ENCODE data around the gene TIMM13. TPM values are rescaled to one million over a fixed set of nuclear protein-coding genes. Genes with fewer than 3 reads are reported as not detected.

The TIMM13 gene
- total RNA-seq, 1 donor from 2014 or later: 91.5 TPM

GRCh38 chr19:2440515-2440914 lies 13.1 kb upstream of the TIMM13 start:
- H3K4me3 Mint-ChIP-seq (ENCODE audit: unreplicated experiment): no peak overlapping the region

GRCh38 chr19:2438178-2438577 lies 10.8 kb upstream of the TIMM13 start:
- H3K27ac Mint-ChIP-seq (ENCODE audit: unreplicated experiment): no peak overlapping the region
- H3K4me3 Mint-ChIP-seq (ENCODE audit: unreplicated experiment): no peak overlapping the region
- H3K27me3 Mint-ChIP-seq (ENCODE audit: unreplicated experiment): peaks cover 9% of the 10 kb centered on the region
- TF ChIP-seq, protein P1, sequence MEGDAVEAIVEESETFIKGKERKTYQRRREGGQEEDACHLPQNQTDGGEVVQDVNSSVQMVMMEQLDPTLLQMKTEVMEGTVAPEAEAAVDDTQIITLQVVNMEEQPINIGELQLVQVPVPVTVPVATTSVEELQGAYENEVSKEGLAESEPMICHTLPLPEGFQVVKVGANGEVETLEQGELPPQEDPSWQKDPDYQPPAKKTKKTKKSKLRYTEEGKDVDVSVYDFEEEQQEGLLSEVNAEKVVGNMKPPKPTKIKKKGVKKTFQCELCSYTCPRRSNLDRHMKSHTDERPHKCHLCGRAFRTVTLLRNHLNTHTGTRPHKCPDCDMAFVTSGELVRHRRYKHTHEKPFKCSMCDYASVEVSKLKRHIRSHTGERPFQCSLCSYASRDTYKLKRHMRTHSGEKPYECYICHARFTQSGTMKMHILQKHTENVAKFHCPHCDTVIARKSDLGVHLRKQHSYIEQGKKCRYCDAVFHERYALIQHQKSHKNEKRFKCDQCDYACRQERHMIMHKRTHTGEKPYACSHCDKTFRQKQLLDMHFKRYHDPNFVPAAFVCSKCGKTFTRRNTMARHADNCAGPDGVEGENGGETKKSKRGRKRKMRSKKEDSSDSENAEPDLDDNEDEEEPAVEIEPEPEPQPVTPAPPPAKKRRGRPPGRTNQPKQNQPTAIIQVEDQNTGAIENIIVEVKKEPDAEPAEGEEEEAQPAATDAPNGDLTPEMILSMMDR (IDR thresholded peaks at IDR 0.05; ENCODE audit: partially characterized antibody, unreplicated experiment): no peak
- no peak for DNase-seq
- H3K4me1 Mint-ChIP-seq (ENCODE audit: low read depth, unreplicated experiment): no peaks in the 10 kb centered on the region
- no peaks in the 10 kb centered on the region for H3K36me3 Mint-ChIP-seq (ENCODE audit: unreplicated experiment)
- peaks cover 2% of the 10 kb centered on the region for H3K9me3 Mint-ChIP-seq (ENCODE audit: unreplicated experiment)

More at GRCh38 chr19:2440515-2440914, 13.1 kb upstream of the TIMM13 start:
- H3K9me3 Mint-ChIP-seq (ENCODE audit: unreplicated experiment): peaks cover 2% of the 10 kb centered on the region
- peaks cover 5% of the 10 kb centered on the region for H3K4me1 Mint-ChIP-seq (ENCODE audit: low read depth, unreplicated experiment)
- H3K36me3 Mint-ChIP-seq (ENCODE audit: unreplicated experiment): no peaks in the 10 kb centered on the region
- DNase-seq: no peak
- peaks cover 11% of the 10 kb centered on the region for H3K27me3 Mint-ChIP-seq (ENCODE audit: unreplicated experiment)
- peak overlapping the region; percentile 5 for H3K27ac Mint-ChIP-seq (ENCODE audit: unreplicated experiment)
- TF ChIP-seq, protein P1 (IDR thresholded peaks at IDR 0.05; ENCODE audit: partially characterized antibody, unreplicated experiment): no peak

DNA sequence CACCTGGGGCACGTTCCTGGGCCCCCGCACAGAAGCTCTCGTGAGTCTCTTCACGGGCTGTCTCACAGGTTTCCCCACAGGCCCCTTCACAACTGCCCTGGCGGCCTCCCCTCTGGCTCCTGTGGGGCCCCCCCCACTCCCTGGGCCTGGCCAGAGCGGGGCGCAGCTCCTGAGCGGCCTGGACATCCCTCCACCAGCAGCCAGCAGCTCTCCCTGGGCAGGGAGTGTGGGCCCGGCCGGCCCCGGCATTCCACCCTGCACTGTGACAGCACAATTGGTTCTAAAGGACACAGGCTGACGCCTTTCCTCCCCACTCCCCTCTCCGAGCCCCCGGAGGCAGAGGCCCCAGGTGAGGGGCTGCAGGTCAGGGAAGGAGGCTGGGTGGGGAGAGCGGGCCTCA lies 9.5 kb upstream of the TIMM13 start:
- H3K4me3 Mint-ChIP-seq (ENCODE audit: unreplicated experiment): no peak overlapping the region
- no peak overlapping the region for H3K27ac Mint-ChIP-seq (ENCODE audit: unreplicated experiment)
- TF ChIP-seq, protein P1 (IDR thresholded peaks at IDR 0.05; ENCODE audit: partially characterized antibody, unreplicated experiment): no peak
- no peak for DNase-seq
- no peaks in the 10 kb centered on the region for H3K4me1 Mint-ChIP-seq (ENCODE audit: low read depth, unreplicated experiment)
- H3K27me3 Mint-ChIP-seq (ENCODE audit: unreplicated experiment): peaks cover 9% of the 10 kb centered on the region
- no peaks in the 10 kb centered on the region for H3K36me3 Mint-ChIP-seq (ENCODE audit: unreplicated experiment)
- H3K9me3 Mint-ChIP-seq (ENCODE audit: unreplicated experiment): peaks cover 2% of the 10 kb centered on the region

DNA sequence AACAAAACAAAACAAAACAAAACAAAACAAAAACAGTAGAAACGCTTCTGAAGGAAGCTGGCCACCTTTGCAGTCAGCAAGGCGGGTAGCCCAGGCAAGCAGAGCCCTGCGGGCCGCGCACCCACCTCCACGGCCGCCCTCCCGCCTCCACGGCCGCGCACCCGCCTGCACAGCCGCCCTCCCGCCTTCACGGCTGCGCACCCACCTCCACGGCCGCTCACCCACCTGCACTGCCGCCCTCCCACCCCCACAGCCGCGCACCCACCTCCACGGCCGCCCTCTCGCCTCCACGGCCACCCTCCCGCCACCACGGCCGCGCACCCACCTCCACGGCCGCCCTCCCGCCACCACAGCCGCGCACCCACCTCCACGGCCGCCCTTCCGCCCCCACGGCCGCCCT lies 9.0 kb upstream of the TIMM13 start:
- no peaks in the 10 kb centered on the region for H3K4me1 Mint-ChIP-seq (ENCODE audit: low read depth, unreplicated experiment)
- peaks cover 2% of the 10 kb centered on the region for H3K9me3 Mint-ChIP-seq (ENCODE audit: unreplicated experiment)
- no peaks in the 10 kb centered on the region for H3K36me3 Mint-ChIP-seq (ENCODE audit: unreplicated experiment)
- TF ChIP-seq, protein P1 (IDR thresholded peaks at IDR 0.05; ENCODE audit: partially characterized antibody, unreplicated experiment): no peak
- DNase-seq: no peak
- H3K27me3 Mint-ChIP-seq (ENCODE audit: unreplicated experiment): peaks cover 9% of the 10 kb centered on the region
- H3K4me3 Mint-ChIP-seq (ENCODE audit: unreplicated experiment): no peak overlapping the region
- no peak overlapping the region for H3K27ac Mint-ChIP-seq (ENCODE audit: unreplicated experiment)

DNA sequence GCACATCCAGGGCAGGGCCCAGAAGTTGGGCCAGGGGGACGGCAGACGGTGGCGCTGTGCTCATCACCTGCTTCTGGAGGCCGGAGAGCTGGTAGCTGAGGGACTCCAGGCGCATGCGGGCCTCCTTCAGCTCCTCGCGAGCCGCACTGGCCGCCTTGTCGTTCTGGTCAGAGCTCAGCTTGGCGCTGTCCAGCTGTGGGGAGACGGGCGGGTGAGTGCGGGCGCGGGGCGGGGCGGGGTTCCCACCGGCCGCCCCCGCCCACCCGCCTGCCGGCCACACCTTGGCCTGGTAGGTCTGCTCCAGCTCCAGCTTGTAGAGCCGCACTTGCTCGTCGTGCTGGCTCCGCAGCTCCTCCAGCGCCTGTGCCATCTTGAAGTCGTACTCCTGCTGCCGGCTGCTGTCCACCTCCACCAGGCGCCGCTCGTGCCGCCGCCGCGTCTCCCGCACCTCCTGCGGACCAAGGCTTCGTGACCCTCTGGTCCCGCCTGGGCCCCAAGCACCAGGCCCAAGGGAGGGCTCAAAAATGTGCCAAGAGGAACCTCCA lies 7.4 kb upstream of the TIMM13 start:
- Mint-ChIP-seq H3K27ac (ENCODE audit: unreplicated experiment) (no peak overlapping the region), H3K27me3 (ENCODE audit: unreplicated experiment) (peaks cover 6% of the 10 kb centered on the region), H3K4me1 (ENCODE audit: low read depth, unreplicated experiment) (peaks cover 3% of the 10 kb centered on the region), H3K9me3 (ENCODE audit: unreplicated experiment) (peaks cover 2% of the 10 kb centered on the region), H3K4me3 (ENCODE audit: unreplicated experiment) (no peak overlapping the region), H3K36me3 (ENCODE audit: unreplicated experiment) (no peaks in the 10 kb centered on the region)
- TF ChIP-seq, protein P1 (IDR thresholded peaks at IDR 0.05; ENCODE audit: partially characterized antibody, unreplicated experiment): no peak
- DNase-seq: no peak
